Stomach (tissue), 9 donors: ENCODE measurements around the gene KPNA3. TPM values are rescaled to one million over a fixed set of nuclear protein-coding genes. Genes with fewer than 3 reads are reported as not detected.
A peak's percentile ranks its signal among the peaks of the same experiment; 100 is the strongest.

Source experiments
- DNase-seq, 2 donors: peaks; one replicate each; pipeline versions ENCODE4 v3.0.0 to v3.0.0-alpha.2; 2013 to 2019
- H3K27ac ChIP-seq, 5 donors: fragments of 200-600 bp in 4 of 5; sonication (generic) in 4 of 5; one replicate each; pipeline ENCODE4 v1.5.1; 2013 to 2019; ENCODE audit warnings: mild to moderate bottlenecking in 1 of 5, moderate library complexity in 1 of 5
- H3K27me3 ChIP-seq, 3 donors: fragments of 200-600 bp; sonication (generic); one replicate each; pipeline ENCODE4 v1.5.1; 2017 to 2019; ENCODE audit warnings: mixed run types in 1 of 3
- H3K36me3 ChIP-seq, 4 donors: fragments of 200-600 bp; sonication (generic); 1 replicate in 3 of 4; 2 replicates in 1 of 4; pipeline ENCODE4 v1.5.1; 2016 to 2019
- H3K4me1 ChIP-seq, 4 donors: fragments of 200-600 bp; sonication (generic); one replicate each; pipeline ENCODE4 v1.5.1; 2016 to 2019
- H3K4me3 ChIP-seq, 4 donors: fragments of 200-600 bp; sonication (generic) in 3 of 4; one replicate each; pipeline ENCODE4 v1.5.1; 2016 to 2019; ENCODE audit warnings: mild to moderate bottlenecking in 1 of 4
- H3K9me3 ChIP-seq, 4 donors: fragments of 200-600 bp; sonication (generic); one replicate each; pipeline ENCODE4 v1.5.1; 2016 to 2019
- CTCF ChIP-seq, 7 experiments: fragments of 450-650 bp in 4 of 7; fragments of 200-600 bp in 3 of 7; sonication (generic) in 3 of 7; IDR thresholded peaks; one replicate each; pipeline ENCODE4 v1.5.1; 2016 to 2019; ENCODE audit warnings: antibody characterized with exemption in 7 of 7, control low read depth in 2 of 7, mild to moderate bottlenecking in 1 of 7
- EP300 ChIP-seq: sonication (generic); formaldehyde crosslinking; IDR thresholded peaks from one replicate; pipeline ENCODE4 v1.6.1; 2017; ENCODE audit warnings: antibody characterized with exemption
- POLR2A ChIP-seq, 4 donors: fragments of 450-650 bp; IDR thresholded peaks; one replicate each; pipeline ENCODE4 v1.6.1; 2016; ENCODE audit warnings: antibody characterized with exemption in 4 of 4, control low read depth in 2 of 4, mild to moderate bottlenecking in 1 of 4, moderate library complexity in 1 of 4
- POLR2AphosphoS5 ChIP-seq, 3 donors: sonication (generic); formaldehyde crosslinking; IDR thresholded peaks; one replicate each; pipeline ENCODE4 v1.6.1; 2016; ENCODE audit warnings: antibody characterized with exemption in 3 of 3
- WGBS, 5 donors: extraction: QIAGEN DNeasy Blood & Tissue Kit in 3 of 5; methylation state at CpG; one replicate each; pipeline versions ENCODE4 v1.1.5 to v1.1.7; 2013 to 2018; 5-methylcytosine and 5-hydroxymethylcytosine counted together
- intact Hi-C: fragments of 100-400 bp; cut with DNase I; formaldehyde crosslinking; loops from one replicate; pipeline ENCODE4 v1.15.1; 2023; ENCODE audit warnings: low total_unique reads
- polyA plus RNA-seq, 3 donors: library from polyadenylated mRNA; stranded (reverse); fragments of 200-250 nt; gene quantifications; one replicate each; pipeline ENCODE4 v1.2.3, GENCODE V29; 2013
- total RNA-seq, 5 donors: library from RNA; depleted of rRNA; stranded (reverse); fragments of >200 nt; gene quantifications; one replicate each; pipeline versions ENCODE4 v1.1.0 to v1.2.3, GENCODE V29; 2014 to 2016
- donor health status: healthy with polysubstance abuse.
- donor health status: Bipolar disorder and iron deficiency.
- donor health status: healthy.

KPNA3 gene
- total and polyA plus RNA-seq, 8 donors = 4.3 to 65.9 (median 14.9) TPM

- intact Hi-C loops = no loop called here
- Histone ChIP-seq H3K9me3 (no peaks in the 10 kb centered on the region), H3K27me3 (no peaks in the 10 kb centered on the region), H3K27ac (no peak overlapping the region), H3K4me1 (peaks cover 0 to 9% (median 0%) of the 10 kb centered on the region in 4 donors), H3K36me3 (peaks cover 6 to 29% (median 28%) of the 10 kb centered on the region in 4 donors), H3K4me3 (no peak overlapping the region)
- 84 to 96% (median 91%) methylated on average over 12 of the region's 12 CpGs for WGBS, 5 donors
- no peak for TF ChIP-seq EP300
- no peak for TF ChIP-seq CTCF (IDR thresholded peaks at IDR 0.05)
- no peak for TF ChIP-seq POLR2A (IDR thresholded peaks at IDR 0.05)
- no peak for TF ChIP-seq POLR2AphosphoS5 (IDR thresholded peaks at IDR 0.05)
- DNase-seq = peak in 1 of 2 donors; percentile 9
Measured at GRCh38 chr13:49733181-49733951, 59.1 kb downstream of the KPNA3 start.

GRCh38 chr13:49731766-49732165 lies 60.7 kb downstream of the KPNA3 start:
- no peaks in the 10 kb centered on the region for H3K27me3 ChIP-seq
- intact Hi-C loops = no loop called here
- TF ChIP-seq POLR2A (IDR thresholded peaks at IDR 0.05) (no peak), CTCF (IDR thresholded peaks at IDR 0.05) (no peak), POLR2AphosphoS5 (IDR thresholded peaks at IDR 0.05) (no peak), EP300 (no peak)
- H3K4me1 ChIP-seq = peaks cover 0 to 9% (median 0%) of the 10 kb centered on the region in 4 donors
- peaks cover 6 to 41% (median 39%) of the 10 kb centered on the region in 4 donors for H3K36me3 ChIP-seq
- no peak overlapping the region for H3K27ac ChIP-seq
- H3K4me3 ChIP-seq = no peak overlapping the region
- DNase-seq = peak in 1 of 2 donors; percentile 9
- H3K9me3 ChIP-seq = no peaks in the 10 kb centered on the region

GRCh38 chr13:49716615-49717014 lies 75.9 kb downstream of the KPNA3 start:
- peaks cover 0 to 23% (median 7%) of the 10 kb centered on the region in 4 donors for H3K9me3 ChIP-seq
- intact Hi-C loops = no loop called here
- no peak overlapping the region for H3K4me3 ChIP-seq
- H3K27me3 ChIP-seq = no peaks in the 10 kb centered on the region
- DNase-seq = no peak
- 96 to 97% (median 96%) methylated on average over 6 of the region's 6 CpGs for WGBS, 5 donors
- H3K27ac ChIP-seq = no peak overlapping the region
- TF ChIP-seq EP300 = no peak
- no peak for TF ChIP-seq POLR2AphosphoS5 (IDR thresholded peaks at IDR 0.05)
- TF ChIP-seq CTCF (IDR thresholded peaks at IDR 0.05) = no peak
- no peak for TF ChIP-seq POLR2A (IDR thresholded peaks at IDR 0.05)
- H3K36me3 ChIP-seq = peaks cover 21 to 77% (median 70%) of the 10 kb centered on the region in 4 donors
- no peaks in the 10 kb centered on the region for H3K4me1 ChIP-seq

GRCh38 chr13:49714757-49715156 lies 77.7 kb downstream of the KPNA3 start:
- DNase-seq = no peak
- Histone ChIP-seq H3K9me3 (peaks cover 0 to 23% (median 7%) of the 10 kb centered on the region in 4 donors), H3K27ac (no peak overlapping the region), H3K27me3 (no peaks in the 10 kb centered on the region), H3K4me1 (peaks cover 0 to 7% (median 0%) of the 10 kb centered on the region in 4 donors), H3K36me3 (peaks cover 7 to 75% (median 63%) of the 10 kb centered on the region in 4 donors), H3K4me3 (no peak overlapping the region)
- intact Hi-C loops = no loop called here
- TF ChIP-seq CTCF (IDR thresholded peaks at IDR 0.05) (no peak), POLR2AphosphoS5 (IDR thresholded peaks at IDR 0.05) (no peak), POLR2A (IDR thresholded peaks at IDR 0.05) (no peak), EP300 (no peak)
- 96 to 100% (median 99%) methylated on average over 1 of the region's 1 CpG for WGBS, 5 donors
